IPS DF 4.7 (cell line): ENCODE results near the gene AP3B1.

ENCODE experiments used
- DNase-seq: peaks from one replicate; pipeline ENCODE4 v3.0.0-alpha.2; 2013; ENCODE audit warnings: low spot score; ENCODE audit errors: extremely low read depth

The AP3B1 gene

DNA sequence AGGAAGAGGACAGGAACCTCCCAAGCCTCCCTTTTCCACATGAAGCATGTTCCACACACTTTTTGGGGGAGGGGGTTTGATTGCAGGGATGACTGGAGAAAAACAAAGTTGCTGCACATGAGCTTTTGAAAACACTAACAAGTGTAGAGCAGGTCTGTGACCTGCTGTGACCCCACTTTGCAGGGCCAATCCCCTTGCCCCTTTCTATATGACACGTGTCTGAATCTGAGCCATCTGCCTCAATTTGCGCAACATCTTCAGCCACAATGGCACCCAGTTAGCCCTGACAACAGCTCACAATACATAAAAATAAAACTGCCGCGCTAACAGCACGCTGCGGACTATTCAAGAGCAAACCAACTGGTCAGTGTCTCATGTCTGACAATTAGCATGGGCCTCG lies 290.6 kb downstream of the AP3B1 start:
- no peak for DNase-seq

DNA sequence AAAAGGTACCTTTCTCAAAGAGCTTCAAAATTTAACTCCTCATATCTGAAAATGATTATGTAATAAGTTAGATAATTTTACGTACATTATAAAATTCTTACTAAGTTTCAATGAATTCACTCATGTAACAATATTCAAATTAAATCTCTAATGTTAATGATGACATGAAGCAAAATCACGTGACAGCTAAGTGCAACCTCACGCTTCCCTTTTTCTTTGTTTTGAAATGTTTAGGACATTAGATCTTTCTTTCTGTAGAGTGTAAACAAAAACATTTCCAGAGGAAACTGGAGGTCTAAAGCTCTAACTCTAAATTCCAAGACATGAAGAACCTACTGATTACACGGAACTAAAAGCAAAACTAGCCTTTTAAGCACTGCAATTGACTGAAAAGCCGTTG lies 291.0 kb downstream of the AP3B1 start:
- no peak for DNase-seq

DNA sequence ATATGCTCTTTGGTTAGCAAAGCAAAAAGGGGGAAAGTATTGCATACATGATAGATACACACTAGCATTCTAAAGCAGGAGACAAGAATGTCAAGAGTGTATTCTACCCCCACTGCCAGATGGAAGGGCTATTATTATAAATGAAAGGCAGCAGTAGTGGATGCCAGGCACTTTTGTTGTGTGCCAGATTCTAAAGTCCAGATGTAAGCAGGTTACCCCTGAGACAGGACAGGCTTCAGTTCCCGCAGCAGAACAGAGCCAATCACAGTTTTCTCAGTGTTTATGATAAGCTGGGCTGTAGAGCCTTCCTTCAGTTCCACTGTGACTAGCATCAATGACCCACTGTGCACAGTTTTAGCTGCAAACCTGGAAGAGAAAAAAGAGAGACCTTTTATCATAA lies 291.8 kb downstream of the AP3B1 start:
- no peak for DNase-seq

DNA sequence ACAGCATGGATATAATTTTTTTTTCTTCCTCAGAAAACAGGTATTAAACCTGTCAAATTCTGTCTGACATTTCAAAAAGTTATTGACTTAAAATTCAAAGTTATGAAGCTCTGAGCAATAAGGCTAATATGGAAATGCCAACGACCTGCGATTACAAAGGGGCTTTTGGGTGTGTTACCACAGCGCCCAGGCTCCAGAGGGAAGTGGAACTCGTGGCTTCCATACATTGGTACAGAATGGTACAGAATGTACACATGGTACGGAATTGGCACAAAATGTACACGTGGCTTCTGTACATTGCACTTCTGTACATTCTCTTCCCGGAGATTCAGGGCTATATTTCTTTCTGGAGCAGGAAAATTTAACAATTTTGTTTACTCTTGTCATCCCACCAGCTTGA lies 293.3 kb downstream of the AP3B1 start:
- no peak for DNase-seq

DNA sequence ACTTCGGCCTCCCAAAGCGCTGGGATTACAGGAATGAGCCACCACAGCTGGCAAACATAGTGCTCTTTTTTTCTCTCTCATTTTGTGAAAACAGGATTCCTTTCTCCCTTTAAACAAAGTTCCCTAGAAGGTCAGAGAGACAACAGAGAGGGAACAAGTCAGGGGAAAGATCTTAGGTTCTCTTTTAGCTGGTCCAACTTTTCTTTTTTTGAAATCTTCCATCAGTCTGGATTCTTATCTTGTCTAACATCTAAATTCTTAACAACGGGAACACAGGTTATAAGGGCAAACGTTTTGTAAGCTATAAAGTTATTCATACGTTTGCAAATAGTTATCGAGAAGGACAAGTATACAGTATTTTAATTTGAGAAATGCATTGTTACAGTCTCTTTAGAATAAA lies 294.3 kb downstream of the AP3B1 start:
- no peak for DNase-seq

DNA sequence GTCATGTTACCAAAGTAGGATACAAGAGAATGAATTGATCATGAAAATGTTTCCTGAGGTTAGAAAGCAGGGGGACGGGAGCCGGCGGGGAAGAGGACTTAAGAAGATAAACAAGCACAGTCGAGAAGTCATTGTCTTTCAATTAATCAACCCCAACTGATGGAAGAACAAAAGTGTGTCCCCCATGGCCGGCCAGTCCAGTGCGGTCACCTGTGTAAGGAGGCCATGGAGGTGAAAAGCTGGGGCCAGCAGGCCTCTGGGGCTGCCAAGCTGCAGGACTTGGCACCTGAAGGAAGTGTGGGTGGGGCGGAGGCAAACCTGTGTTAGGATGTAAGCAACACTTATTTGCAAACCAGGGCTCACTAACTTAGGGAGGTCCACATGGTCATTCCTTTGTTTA lies 295.1 kb downstream of the AP3B1 start:
- no peak for DNase-seq

DNA sequence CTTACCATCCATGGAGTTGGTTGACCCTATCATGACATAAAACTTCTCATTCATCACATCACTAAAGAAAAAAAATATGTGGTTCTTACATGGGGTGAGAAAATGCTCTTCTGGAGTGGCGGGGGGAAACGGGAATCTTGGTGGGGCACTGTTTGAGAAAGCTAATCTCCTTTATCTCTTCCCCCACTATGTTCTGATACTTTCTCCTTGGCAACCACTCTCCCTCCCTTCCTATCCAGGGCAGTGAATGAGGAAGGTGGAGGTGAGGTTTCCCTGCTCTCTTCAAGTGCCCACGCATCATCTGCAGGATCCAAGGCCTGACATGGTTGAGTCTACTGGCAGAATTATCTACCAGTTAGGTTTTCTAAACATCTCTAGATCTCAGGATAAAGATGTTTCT lies 297.6 kb downstream of the AP3B1 start:
- DNase-seq: no peak

DNA sequence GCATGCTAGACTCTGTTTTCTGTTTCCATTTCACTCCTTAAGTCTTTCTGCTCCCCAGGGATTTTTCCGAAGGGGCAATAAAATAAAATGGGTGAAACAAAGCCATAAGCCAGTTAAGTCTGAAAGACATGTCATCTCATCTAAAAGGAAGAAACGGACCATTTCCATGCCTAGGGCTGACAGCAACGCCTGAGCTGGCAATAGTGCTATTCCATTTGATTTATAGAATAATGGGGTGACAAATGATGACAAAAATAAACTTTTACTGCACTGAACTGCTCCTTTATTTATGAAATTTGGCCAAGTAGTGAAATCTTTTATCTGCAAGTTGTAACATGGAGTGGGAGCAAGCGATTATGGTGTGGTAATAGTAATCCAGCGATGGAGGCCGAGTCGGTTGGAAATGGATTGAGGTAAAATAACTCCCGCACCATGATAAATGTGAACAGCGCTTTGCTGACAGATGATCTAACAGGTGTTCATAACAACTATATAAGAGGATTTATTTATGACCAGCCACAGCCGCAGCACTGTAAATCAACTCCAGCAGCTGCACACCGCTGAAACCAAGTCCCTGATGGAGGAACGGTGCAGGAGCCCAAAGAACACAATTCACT lies 298.6 kb downstream of the AP3B1 start:
- no peak for DNase-seq

DNA sequence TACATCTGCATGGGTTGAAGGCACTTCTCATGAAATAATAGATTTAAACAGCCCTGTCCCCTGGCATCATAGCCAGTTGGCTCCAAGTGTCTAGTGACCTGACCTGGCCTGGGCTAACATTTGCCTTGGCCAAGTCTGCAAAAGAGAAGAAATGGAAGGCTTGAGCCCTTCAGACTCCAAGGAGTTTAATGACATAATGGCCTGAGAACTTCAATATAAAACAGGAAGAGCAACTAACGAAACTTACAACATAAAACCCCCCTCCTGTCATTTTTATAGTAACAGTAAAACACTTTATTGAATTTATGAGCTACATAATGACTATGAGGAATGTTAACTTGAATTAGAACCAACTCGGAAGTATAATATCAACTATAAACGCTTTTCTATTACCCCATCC lies 299.6 kb downstream of the AP3B1 start:
- no peak for DNase-seq

DNA sequence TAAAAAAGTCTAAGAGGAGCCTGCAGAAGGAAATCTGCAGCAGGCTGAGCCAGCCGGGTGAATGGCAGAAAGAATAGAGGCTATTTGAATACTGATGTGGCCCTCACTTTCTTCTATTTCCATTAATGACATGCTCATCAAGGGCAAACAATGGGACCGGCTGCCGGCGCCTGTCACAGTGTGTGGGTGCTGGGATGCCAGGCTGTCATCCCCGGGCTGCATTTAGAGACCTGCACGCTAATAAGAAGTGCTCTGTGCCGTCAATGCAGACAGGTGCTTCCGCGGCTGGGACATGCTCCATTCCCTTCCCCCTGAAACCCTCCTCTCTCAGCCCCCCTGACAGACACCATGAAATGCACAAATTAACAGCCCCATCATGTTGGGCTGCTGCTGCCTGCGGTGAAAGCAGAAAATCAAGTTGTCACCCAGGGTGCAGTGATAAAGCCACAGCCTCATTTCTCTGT lies 300.6 kb downstream of the AP3B1 start:
- DNase-seq: no peak

DNA sequence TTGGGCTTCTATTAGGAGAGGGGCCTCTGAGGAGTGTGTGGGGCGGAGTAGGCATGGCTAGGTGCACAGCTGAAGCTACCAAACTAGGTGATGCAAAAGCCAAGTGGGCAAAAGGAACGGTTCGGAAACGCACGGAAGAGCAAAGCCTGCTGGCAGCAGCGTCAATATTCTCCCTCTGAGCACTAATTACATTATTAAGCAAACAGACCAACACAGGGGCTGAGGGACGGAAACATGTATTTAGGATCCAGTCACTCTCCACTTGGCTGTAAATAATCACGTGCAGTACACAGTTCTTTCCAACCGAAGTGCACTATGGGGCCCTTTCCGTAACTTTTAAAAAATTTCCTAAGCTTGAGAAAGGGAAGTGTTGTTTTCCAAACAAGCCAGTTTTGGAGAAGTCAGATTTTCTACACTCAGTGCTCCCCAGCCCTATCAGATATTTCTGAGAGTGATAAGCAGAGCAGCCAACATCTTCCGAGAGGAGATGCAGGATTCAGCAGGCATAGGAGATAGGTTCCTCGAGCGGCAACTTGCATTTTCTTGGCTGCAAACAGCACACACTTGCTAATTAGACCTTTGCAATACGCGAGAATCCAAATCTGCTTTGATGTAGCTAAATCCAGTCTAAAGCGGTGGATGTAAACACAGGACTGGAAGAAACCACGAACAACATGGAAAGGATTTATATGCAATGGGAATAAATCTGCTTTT lies 301.2 kb downstream of the AP3B1 start:
- DNase-seq: no peak

DNA sequence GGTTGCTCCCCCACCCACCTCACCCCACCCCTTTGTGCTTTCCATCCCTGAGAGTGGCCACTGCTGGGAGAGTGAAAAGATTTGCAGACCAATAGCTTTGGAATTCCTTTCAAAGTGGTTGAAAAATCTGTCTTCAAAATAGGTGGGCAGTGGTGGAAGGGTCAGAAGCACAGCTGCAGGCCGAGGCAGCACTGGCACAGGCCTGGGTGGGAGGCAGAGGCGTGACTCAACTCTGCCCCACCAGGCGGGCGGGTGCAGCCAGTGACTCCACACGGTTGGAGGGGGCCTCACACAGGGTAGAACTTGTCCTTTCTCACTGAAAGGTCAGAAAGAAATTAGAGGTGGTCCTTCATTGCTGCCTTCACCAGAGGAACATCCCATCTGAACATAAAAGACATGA lies 303.4 kb downstream of the AP3B1 start:
- no peak for DNase-seq

DNA sequence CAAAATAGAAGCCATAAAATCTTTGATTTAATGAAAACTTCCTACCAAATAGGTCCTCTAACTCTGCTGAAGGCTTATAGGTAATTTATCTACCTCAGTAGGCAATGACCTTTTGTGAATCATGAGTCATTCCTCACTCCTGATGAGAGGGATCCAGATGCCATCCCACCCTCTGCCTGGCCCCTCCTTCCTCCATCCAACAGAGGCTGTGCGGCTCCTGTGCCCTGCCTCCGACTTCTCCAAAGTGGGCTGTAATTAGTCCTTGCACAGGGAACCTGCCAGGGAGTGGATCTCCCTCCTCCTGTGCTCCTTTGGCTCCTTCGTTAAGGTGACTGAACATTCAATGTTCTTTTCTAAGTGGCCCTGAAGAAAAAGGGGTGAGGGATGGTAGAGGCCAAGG lies 304.5 kb downstream of the AP3B1 start:
- no peak for DNase-seq

DNA sequence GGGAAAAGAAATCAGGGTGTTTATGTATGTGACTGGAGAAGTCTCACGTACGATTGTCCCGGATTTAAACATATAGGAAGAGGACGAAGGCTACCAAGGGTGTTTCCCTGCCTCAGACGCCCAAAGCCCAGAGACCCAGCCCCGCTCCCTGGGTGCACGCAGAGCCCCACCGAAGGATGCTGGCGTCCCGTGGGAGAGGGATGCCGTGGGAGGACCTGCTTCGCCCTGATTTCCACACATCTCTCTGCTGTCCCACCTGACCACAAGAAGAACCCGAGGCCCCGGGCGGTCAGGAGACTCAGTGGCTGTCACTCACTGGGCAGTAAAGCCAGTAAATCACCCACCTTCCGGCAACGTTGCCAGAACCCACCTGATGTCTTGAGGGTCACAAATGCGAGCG lies 306.5 kb downstream of the AP3B1 start:
- DNase-seq: no peak

DNA sequence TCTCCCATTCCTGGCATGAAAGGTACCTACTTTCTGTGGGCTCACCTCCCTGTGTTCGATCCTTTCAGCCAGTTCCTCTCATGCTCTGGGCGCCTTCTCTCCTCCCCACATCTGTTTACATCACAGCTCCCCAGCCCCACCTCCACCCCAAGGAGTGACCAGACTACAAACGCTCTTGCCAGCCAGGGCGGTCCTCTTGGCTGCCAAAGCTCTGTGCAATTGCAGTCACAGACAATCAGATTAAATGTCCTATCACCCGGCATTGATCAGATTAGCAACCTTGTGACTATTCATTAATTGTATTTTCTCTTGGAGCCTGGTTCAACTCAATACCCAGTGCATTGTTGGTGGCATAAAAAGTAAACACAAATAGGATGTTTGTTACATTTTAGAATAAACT lies 307.2 kb downstream of the AP3B1 start:
- DNase-seq: no peak

DNA sequence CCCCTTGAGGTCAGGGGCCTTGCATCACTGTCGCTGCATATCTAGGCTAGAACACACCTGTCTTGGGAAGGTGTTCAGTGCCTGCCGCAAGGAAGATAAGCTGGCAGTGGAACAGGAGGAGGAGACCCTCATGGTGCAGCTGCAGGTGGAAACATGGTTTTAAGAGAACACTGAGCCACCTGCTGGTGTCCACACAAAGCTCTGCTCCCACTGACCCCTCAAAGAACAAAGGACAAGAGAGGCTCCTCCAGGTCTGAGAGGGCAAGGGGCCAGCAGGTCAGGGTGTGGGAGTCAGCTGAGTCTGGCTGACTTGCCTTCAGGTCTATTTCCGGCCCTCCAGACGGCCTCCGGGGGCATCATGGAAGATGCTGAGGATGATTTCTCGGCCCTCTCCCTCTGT lies 308.2 kb downstream of the AP3B1 start:
- DNase-seq: no peak

DNA sequence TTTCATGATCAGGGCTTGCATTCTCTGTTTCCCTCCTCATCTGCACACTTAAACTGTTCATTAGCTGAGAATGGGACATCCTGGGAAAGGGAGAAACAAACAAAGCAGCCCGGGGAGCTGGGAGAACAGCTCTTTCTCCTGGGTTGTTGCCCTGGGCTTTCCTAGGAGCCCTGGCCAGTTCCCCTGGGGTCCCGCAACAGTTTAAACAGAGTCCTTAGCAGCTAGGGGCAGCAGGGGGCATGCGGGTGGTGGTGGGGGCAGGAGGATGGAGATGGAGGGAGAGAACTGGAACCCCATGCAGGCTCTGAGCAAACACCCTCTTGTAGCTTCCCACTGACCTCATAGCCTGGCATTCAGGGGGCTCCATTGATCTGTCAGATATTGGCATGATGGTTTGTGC lies 309.3 kb downstream of the AP3B1 start:
- no peak for DNase-seq

DNA sequence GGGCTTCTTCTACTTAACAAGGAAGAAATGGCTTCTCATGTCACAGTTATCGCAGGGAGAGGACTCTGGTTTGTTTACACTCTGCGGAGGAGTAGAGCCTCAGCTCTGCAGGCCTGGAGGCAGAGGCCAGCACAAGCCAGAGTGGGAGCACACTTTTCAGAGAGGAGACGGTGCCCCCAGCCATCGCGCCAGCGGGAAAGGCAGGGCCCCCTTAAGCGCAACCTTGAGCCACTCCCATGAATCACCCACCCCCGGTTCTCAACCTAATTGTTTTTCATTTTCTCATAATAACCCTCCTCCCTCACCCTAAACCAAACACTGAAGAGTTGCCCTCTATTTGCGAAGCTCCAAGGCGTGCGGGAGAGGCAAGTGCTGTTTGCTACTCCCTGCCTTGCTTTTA lies 309.9 kb downstream of the AP3B1 start:
- no peak for DNase-seq

DNA sequence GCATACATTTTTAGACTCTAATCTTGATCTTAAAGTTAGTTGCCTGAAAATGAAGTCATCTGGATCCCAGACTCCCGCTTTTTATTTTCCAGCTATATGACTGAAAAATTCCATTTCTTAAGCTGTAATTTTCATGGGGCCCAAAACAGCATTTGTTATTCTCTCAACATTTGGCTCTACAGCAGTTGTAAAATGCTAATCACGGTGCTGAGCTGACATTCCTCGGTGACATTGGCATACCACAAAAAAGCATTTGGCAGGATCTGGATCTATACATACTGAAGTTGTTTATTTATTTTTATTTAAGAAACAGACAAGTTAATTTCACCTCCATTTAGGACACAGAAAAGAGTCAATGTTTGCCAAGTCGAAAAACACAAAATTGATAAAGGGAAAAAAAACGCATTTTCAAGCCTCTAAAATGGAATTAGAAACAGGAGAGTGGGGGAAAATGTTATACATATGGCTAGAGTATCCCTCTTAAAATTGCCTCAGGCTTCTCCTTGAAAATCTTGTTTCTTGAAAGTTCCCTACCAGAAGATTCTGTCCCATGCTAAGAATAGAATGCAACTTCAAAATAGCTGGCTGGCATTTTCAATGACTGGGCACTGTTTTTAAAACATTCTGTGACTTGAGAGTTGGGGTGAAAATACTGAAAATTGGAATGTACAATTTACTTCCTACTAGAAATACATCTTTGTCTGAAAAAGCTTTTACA lies 310.9 kb downstream of the AP3B1 start:
- no peak for DNase-seq

DNA sequence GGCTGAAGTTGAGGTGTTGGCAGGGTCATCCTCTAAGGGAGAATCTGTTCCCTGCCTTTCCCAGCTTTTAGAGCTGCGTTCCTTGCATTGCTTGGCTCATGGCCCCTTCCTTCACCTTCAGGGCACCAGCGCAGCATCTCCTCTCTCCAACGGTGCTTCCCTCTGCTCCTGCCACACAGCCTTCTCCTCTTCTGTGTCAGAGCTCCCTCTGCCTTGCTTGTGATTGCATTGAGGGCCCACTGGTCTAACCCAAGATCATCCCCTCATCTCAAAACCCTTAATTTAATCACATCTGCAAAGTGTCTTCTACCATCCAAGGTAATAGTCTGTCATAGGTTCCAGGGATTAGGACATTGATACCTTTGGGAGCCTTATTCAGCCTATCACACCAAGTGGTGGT lies 312.7 kb downstream of the AP3B1 start:
- no peak for DNase-seq

DNA sequence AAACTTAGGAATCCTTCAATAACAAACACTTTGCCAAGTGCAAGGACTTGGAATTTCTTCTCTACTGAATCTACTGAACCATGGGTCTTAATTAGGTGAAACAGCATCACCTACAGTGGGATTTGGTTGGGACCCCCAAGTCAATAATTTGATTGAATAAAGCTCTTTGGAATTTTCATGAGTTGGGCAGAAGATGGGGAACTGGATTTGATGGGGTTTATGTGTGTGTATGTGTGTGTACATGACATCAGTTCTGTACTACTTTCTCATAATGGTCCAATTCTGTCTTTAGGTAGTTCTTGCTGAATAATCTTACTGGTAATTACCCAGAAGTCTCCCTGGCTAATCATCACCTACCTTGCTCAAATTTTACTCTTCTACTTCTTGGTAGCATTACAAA lies 319.9 kb downstream of the AP3B1 start:
- DNase-seq: no peak

DNA sequence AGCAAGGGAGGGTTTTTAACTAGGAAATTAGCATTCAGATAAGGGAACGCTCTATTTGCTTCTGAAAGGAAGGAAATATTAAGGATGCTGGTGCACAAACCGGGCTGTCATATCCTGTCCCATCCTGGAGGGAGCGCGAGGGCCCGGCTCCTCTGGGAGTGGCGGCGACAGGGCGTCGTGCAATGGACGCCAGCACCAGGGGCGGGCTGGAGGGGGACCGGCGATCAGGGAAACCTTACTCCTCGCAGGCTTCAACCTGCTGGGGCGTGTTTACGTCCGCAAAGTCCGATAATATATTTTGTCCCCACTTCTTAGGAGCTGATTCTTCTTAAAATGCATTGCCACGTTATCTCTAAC lies 321.3 kb downstream of the AP3B1 start:
- DNase-seq: no peak
